Osteoblast (primary cell): ENCODE data around the gene SNX30. TPM values are rescaled to one million over a fixed set of nuclear protein-coding genes. Genes with fewer than 3 reads are reported as not detected.

Source experiments
- DNase-seq: peaks from one replicate; pipeline ENCODE4 v3.0.0; 2011; ENCODE audit warnings: low spot score, mixed read lengths; ENCODE audit not compliant: insufficient read length; ENCODE audit errors: missing footprints
- H2AFZ ChIP-seq: 2 replicates; pipeline ENCODE4 v1.6.0; 2011; ENCODE audit warnings: mild to moderate bottlenecking, low read length
- H3K27ac ChIP-seq: 2 replicates; pipeline ENCODE4 v1.5.1; 2011; ENCODE audit warnings: mild to moderate bottlenecking, low read depth, low read length, moderate library complexity
- H3K27me3 ChIP-seq: 2 replicates; pipeline ENCODE4 v1.6.0; 2012; ENCODE audit warnings: mild to moderate bottlenecking, control low read depth, inconsistent platforms, low read length, moderate library complexity; ENCODE audit not compliant: insufficient read depth
- H3K36me3 ChIP-seq: 2 replicates; pipeline ENCODE4 v1.5.1; 2011; ENCODE audit warnings: mild to moderate bottlenecking, low read length, control low read depth, moderate library complexity; ENCODE audit not compliant: insufficient read depth
- H3K4me1 ChIP-seq: 2 replicates; pipeline ENCODE4 v1.5.1; 2011; ENCODE audit warnings: mild to moderate bottlenecking, low read length, control low read depth, moderate library complexity; ENCODE audit not compliant: insufficient read depth
- H3K4me2 ChIP-seq: 2 replicates; pipeline ENCODE4 v1.6.0; 2011; ENCODE audit warnings: mild to moderate bottlenecking, low read length; ENCODE audit not compliant: insufficient read depth
- H3K4me3 ChIP-seq: fragments of 200-600 bp; sonication (generic); 3 replicates; pipeline ENCODE4 v1.5.1; 2012; ENCODE audit warnings: mild to moderate bottlenecking, low read length, inconsistent platforms; ENCODE audit not compliant: insufficient read depth
- H3K79me2 ChIP-seq: 2 replicates; pipeline ENCODE4 v1.6.0; 2012; ENCODE audit warnings: mild to moderate bottlenecking, low read length, control low read depth, inconsistent platforms; ENCODE audit not compliant: insufficient read depth
- H3K9me3 ChIP-seq: 2 replicates; pipeline ENCODE4 v1.5.1; 2011; ENCODE audit warnings: low read depth, low read length, control low read depth
- H4K20me1 ChIP-seq: 2 replicates; pipeline ENCODE4 v1.6.0; 2012; ENCODE audit warnings: mild to moderate bottlenecking, low read length, control low read depth; ENCODE audit not compliant: insufficient read depth
- CTCF ChIP-seq: IDR thresholded peaks from 2 replicates; pipeline ENCODE4 v1.5.1; 2011; ENCODE audit warnings: mild to moderate bottlenecking, low read depth, low read length, moderate library complexity; ENCODE audit errors: extremely low read depth
- total RNA-seq: library from RNA; depleted of rRNA; stranded (reverse); fragments of >200 nt; gene quantifications from 2 replicates; pipeline ENCODE4 v1.2.3, GENCODE V29; 2012

Gene SNX30
- total RNA-seq, 1 donor, result 38.7 TPM

GRCh38 chr9:112726428-112726827 is 24.1 kb upstream of the SNX30 start:
- TF ChIP-seq CTCF, result no peak
- H3K4me2 ChIP-seq, result no peak overlapping the region
- no peaks in the 10 kb centered on the region for H3K79me2 ChIP-seq
- no peaks in the 10 kb centered on the region for H3K4me1 ChIP-seq
- H3K27ac ChIP-seq, result no peak overlapping the region
- no peaks in the 10 kb centered on the region for H3K36me3 ChIP-seq
- no peak overlapping the region for H2AFZ ChIP-seq
- no peaks in the 10 kb centered on the region for H3K9me3 ChIP-seq
- no peak for DNase-seq
- no peak overlapping the region for H3K4me3 ChIP-seq
- H4K20me1 ChIP-seq, result no peaks in the 10 kb centered on the region
- H3K27me3 ChIP-seq, result no peaks in the 10 kb centered on the region

- no peaks in the 10 kb centered on the region for H3K4me1 ChIP-seq
- H3K36me3 ChIP-seq, result no peaks in the 10 kb centered on the region
- H3K4me2 ChIP-seq, result no peak overlapping the region
- TF ChIP-seq CTCF, result no peak
- H3K9me3 ChIP-seq, result no peaks in the 10 kb centered on the region
- H3K27me3 ChIP-seq, result no peaks in the 10 kb centered on the region
- no peaks in the 10 kb centered on the region for H4K20me1 ChIP-seq
- no peak overlapping the region for H2AFZ ChIP-seq
- no peak for DNase-seq
- no peak overlapping the region for H3K4me3 ChIP-seq
- H3K27ac ChIP-seq, result no peak overlapping the region
- H3K79me2 ChIP-seq, result no peaks in the 10 kb centered on the region
Measured at GRCh38 chr9:112728401-112728800, 22.2 kb upstream of the SNX30 start.

- Histone ChIP-seq H3K9me3 (no peaks in the 10 kb centered on the region), H2AFZ (no peak overlapping the region)
- TF ChIP-seq CTCF, result no peak
Measured at GRCh38 chr9:112731971-112732370, 18.6 kb upstream of the SNX30 start.

GRCh38 chr9:112734892-112735291 is 15.7 kb upstream of the SNX30 start:
- Histone ChIP-seq H4K20me1 (no peaks in the 10 kb centered on the region), H3K4me2 (no peak overlapping the region), H3K9me3 (no peaks in the 10 kb centered on the region), H3K4me3 (no peak overlapping the region), H3K27ac (no peak overlapping the region), H3K4me1 (peaks cover 14% of the 10 kb centered on the region), H3K79me2 (no peaks in the 10 kb centered on the region), H3K27me3 (no peaks in the 10 kb centered on the region), H3K36me3 (no peaks in the 10 kb centered on the region), H2AFZ (no peak overlapping the region)
- DNase-seq, result no peak
- TF ChIP-seq CTCF, result no peak

More at GRCh38 chr9:112731971-112732370, 18.6 kb upstream of the SNX30 start:
- DNase-seq, result no peak
- no peak overlapping the region for H3K4me2 ChIP-seq
- H3K27me3 ChIP-seq, result no peaks in the 10 kb centered on the region
- no peak overlapping the region for H3K27ac ChIP-seq
- H3K4me1 ChIP-seq, result peaks cover 4% of the 10 kb centered on the region
- H4K20me1 ChIP-seq, result no peaks in the 10 kb centered on the region
- H3K36me3 ChIP-seq, result no peaks in the 10 kb centered on the region
- H3K79me2 ChIP-seq, result no peaks in the 10 kb centered on the region
- H3K4me3 ChIP-seq, result no peak overlapping the region
